Left lung (tissue), 10 donors: ENCODE data around the gene HLF. TPM values are rescaled to one million over a fixed set of nuclear protein-coding genes. Genes with fewer than 3 reads are reported as not detected.
A peak's percentile ranks its signal among the peaks of the same experiment; 100 is the strongest.

Experiments
- ATAC-seq: fragments of 200-7000 bp; cut with Tn5 transposase; one replicate; pipeline ENCODE4 v1.9.1; 2020; ENCODE audit warnings: moderate library complexity
- DNase-seq, 4 donors: peaks; one replicate each; pipeline ENCODE4 v3.0.0-alpha.2; 2013 to 2020
- H3K27ac ChIP-seq, 2 donors: fragments of 200-600 bp; sonication (generic) in 1 of 2; one replicate each; pipeline versions ENCODE4 v1.5.0 to v1.8.0; 2020 to 2021
- H3K27me3 ChIP-seq, 2 donors: fragments of 200-600 bp; sonication (generic) in 1 of 2; one replicate each; pipeline versions ENCODE4 v1.5.0 to v1.8.0; 2020 to 2021
- H3K36me3 ChIP-seq, 2 donors: fragments of 200-600 bp; sonication (generic) in 1 of 2; one replicate each; pipeline versions ENCODE4 v1.5.0 to v1.8.0; 2020 to 2021
- H3K4me1 ChIP-seq, 2 donors: fragments of 200-600 bp; one replicate each; pipeline ENCODE4 v1.8.0; 2021
- H3K4me3 ChIP-seq, 2 donors: fragments of 200-600 bp; sonication (generic) in 1 of 2; one replicate each; pipeline versions ENCODE4 v1.5.0 to v1.8.0; 2020 to 2021; ENCODE audit warnings: mild to moderate bottlenecking in 1 of 2
- H3K9me3 ChIP-seq, 2 donors: fragments of 200-600 bp; sonication (generic) in 1 of 2; one replicate each; pipeline versions ENCODE4 v1.5.0 to v1.8.0; 2020 to 2021
- intact Hi-C, 2 donors: fragments of 100-400 bp; cut with DNase I; formaldehyde crosslinking; loops; one replicate each; pipeline versions ENCODE4 v1.11.2 to v1.14.2; 2022
- polyA plus RNA-seq, 6 donors: library from polyadenylated mRNA; unstranded; fragments of 120-200 nt; gene quantifications; one replicate each; pipeline ENCODE4 v1.2.1, GENCODE V29; 2013; ENCODE audit not compliant: insufficient read length in 6 of 6
- total RNA-seq, 2 donors: library from RNA; stranded (reverse); fragmentation: NEBNext Ultra II Directional; extraction: Animal tissue kit (Norgen Biotek cat#: 25700); gene quantifications; one replicate each; pipeline ENCODE4 v1.2.1, GENCODE V29; 2021
- TF ChIP-seq, protein P1 (sequence below), 2 donors: fragments of 200-600 bp; sonication (generic) in 1 of 2; IDR thresholded peaks; one replicate each; pipeline versions ENCODE4 v1.5.0 to v1.8.0; 2021; ENCODE audit warnings: antibody characterized with exemption in 2 of 2
- donor health status: DM: no; HTN: yes; CAD: no.
- donor health status: DM: no; HTN: no; CAD: no.

The HLF gene
- total and polyA plus RNA-seq, 8 donors: 3.0 to 9.9 (median 4.8) TPM

DNA sequence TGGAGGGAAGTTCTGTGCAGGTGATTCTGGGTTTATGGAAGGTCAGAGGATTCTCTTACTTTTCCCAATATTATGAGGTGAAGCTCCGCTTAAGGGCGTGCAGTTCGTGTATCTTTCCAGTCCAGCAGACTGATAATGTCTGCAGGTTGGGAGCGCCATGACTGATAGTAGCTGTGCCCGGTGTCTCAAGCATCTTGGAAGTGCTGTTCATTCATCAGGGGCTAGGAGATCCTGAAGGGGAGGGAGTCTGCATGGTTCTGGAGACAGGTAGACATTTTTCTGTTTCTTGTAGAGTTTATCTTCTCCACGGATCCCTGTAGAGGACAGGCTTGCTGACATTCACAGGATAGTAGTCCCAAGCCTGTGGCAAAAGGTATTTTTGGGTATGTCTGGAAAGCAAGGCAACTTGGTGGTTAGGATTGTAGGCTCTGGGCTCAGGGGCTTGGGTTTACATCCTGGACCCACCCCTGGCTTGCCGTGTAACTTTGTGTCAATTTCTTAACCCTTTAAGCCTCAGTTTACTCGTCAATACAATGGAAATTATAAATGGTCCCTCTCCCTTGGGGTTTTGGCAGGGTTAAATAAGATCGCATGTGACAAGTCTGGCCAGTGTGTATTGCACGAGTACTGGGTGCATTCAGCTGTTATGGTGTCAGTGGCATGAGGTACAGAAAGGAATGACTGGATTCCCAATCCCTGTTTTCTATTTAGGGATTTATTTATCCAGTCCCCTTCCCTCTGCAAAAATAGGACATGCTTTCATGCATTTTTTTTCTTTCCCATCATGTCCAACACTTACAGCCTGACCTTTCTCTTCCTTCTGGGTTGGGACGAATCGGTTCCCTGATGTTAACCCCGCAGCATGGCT lies 8.2 kb downstream of the HLF start:
- TF ChIP-seq, protein P1, sequence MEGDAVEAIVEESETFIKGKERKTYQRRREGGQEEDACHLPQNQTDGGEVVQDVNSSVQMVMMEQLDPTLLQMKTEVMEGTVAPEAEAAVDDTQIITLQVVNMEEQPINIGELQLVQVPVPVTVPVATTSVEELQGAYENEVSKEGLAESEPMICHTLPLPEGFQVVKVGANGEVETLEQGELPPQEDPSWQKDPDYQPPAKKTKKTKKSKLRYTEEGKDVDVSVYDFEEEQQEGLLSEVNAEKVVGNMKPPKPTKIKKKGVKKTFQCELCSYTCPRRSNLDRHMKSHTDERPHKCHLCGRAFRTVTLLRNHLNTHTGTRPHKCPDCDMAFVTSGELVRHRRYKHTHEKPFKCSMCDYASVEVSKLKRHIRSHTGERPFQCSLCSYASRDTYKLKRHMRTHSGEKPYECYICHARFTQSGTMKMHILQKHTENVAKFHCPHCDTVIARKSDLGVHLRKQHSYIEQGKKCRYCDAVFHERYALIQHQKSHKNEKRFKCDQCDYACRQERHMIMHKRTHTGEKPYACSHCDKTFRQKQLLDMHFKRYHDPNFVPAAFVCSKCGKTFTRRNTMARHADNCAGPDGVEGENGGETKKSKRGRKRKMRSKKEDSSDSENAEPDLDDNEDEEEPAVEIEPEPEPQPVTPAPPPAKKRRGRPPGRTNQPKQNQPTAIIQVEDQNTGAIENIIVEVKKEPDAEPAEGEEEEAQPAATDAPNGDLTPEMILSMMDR (IDR thresholded peaks at IDR 0.05): no peak
- H3K4me3 ChIP-seq: no peak overlapping the region
- DNase-seq: no peak
- H3K27ac ChIP-seq: peak overlapping the region in 1 of 2 donors; percentile 46
- no peaks in the 10 kb centered on the region for H3K9me3 ChIP-seq
- ATAC-seq: no peak
- peaks cover 0 to 35% of the 10 kb centered on the region in 2 donors for H3K27me3 ChIP-seq
- intact Hi-C loops: no loop called here
- H3K36me3 ChIP-seq: no peaks in the 10 kb centered on the region
- peaks cover 3 to 11% of the 10 kb centered on the region in 2 donors for H3K4me1 ChIP-seq

DNA sequence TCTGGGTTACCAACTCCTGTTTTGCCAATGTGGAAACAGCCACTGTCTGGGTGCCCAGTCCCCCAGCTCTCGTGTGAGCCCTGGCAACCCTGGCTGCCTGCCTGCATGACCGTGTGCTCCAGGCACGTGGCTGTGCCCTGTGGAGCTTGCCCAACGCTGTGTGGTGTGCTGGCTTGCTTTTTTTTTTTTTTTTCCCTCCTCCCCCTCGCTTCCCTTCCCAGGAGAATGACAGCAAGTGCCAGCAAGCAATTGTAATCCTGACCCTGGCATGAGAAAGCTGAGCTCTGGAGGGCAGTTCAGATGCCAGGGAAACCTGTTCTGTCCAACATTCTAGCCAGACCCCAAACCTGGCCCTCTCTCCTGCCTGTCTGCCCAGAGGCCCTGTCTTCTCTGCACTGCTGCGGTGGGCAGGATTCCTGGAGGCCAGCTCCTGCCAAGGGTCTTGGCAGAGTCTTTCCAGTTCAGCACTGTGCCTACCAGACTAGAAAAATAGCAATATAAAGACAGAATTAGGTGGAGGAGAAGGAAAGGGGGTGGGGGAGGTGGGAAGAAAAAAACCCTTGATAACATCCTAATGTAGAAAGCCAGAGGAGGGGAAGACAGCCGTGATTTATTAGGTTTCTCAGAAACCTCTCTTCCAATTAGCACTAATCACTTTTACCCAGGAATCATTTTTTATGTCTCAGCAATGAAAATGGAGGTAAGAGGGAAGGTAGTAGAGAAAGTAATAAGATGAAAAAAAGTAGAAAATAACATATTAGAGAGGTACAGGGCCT lies 9.0 kb downstream of the HLF start:
- ATAC-seq (peak; percentile 85), DNase-seq (peak in 3 of 4 donors; percentile 32 to 81 (median 66))
- TF ChIP-seq, protein P1 (IDR thresholded peaks at IDR 0.05): no peak
- no peaks in the 10 kb centered on the region for H3K9me3 ChIP-seq
- H3K4me3 ChIP-seq: no peak overlapping the region
- intact Hi-C loops: no loop called here
- H3K27ac ChIP-seq: peak overlapping the region in 1 of 2 donors; percentile 46
- H3K4me1 ChIP-seq: peaks cover 7 to 11% of the 10 kb centered on the region in 2 donors
- H3K27me3 ChIP-seq: peaks cover 0 to 27% of the 10 kb centered on the region in 2 donors
- H3K36me3 ChIP-seq: no peaks in the 10 kb centered on the region

DNA sequence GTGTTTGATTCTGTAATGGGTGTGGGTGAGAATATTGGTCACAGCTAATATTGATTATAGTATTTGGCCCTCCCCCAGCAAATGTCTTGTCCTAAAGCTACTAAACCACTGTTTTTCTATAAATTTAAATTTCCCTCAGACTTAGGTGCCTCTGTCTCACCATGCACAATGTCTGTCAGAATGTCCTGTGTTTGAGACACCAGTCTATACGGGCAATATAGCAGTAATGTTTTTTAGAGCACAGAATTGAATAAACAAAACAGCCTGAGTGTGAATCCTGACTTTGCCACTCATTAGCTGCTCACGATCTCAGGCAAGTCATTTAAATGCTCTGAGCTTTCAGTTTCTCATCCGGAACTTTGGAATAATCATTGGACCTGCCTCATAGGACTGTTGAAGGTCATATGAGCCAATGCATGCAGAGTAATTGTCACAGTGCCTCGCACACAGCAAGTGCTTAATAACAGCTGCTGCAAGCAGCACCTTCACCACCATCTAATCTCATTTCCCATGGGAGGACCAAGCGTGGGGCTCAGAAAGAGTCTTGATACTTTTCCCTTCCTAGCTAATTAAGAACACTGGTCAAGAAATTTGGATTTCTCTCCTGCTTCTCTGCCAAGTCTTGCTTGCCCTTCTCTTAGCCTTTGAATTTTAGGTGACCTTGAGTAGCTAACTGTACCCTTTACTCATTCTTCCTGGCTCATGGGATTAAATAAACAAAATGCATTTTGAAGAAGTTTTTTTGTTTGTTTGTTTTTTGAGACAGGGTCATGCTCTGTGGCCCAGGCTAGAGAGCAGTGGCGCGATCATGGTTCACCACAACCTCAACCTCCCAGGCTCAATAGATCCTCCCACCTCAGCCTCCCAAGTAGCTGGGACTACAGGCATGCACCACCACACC lies 9.8 kb downstream of the HLF start:
- peaks cover 7 to 11% of the 10 kb centered on the region in 2 donors for H3K4me1 ChIP-seq
- TF ChIP-seq, protein P1 (IDR thresholded peaks at IDR 0.05): no peak
- no peak for ATAC-seq

DNA sequence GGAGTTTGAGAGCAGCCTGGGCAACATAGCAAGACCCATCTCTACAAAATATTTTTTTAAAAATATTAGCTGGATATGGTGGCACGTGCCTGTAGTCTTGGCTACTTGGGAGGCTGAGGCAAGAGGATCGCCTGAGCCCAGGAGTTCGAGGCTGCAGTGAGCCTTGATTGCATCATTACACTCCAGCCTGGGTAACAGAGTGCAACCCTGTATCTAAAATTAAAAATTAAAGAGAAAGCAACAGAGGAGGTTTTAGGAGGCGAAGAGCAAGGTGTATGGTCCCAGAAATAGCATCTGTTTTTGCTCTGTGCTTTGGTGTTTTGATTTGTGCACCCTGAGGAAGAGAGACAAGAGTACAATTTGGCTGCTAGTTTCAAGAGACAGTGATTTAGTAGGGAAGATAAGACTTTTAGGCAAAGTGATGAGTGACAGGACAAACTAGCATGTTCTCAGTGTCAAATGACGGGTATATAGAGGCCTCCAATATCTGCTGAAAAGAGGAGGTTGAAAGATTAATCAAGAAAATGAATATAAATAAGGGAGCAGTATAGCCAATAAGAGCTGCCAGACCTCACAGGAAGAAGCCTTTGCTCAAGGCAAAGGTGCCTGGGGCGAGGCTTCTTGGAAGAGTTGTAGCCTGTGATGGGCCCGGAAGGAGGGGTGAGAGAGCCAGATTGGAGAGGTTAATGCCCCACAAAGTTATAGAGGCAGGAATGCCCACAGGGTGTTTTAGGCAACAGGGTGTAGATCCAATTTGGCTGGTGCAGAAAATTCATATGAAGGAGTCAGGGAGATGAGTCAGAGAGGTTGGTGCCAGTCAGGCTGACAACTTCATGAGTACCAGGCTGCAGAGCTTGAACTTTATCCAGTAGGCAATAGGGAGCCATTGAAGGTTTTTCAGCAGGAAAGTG lies 11.4 kb downstream of the HLF start:
- Histone ChIP-seq H3K4me3 (no peak overlapping the region), H3K36me3 (no peaks in the 10 kb centered on the region), H3K27me3 (peaks cover 0 to 11% of the 10 kb centered on the region in 2 donors), H3K9me3 (no peaks in the 10 kb centered on the region), H3K4me1 (peaks cover 7 to 11% of the 10 kb centered on the region in 2 donors), H3K27ac (no peak overlapping the region)
- DNase-seq (no peak), ATAC-seq (peak; percentile 53)
- intact Hi-C loops: no loop called here
- TF ChIP-seq, protein P1 (IDR thresholded peaks at IDR 0.05): no peak

More for the DNA sequence above, 9.8 kb downstream of the HLF start:
- Histone ChIP-seq H3K27me3 (peaks cover 0 to 19% of the 10 kb centered on the region in 2 donors), H3K36me3 (no peaks in the 10 kb centered on the region), H3K4me3 (no peak overlapping the region), H3K9me3 (no peaks in the 10 kb centered on the region), H3K27ac (peak overlapping the region in 1 of 2 donors; percentile 46)
- DNase-seq: no peak
- intact Hi-C loops: no loop called here
